ENCODE results near the gene P2RX7.

Gene P2RX7

GRCh38 chr12:121184984-121185889 is 52.6 kb downstream of the P2RX7 start:
- no peak for TF ChIP-seq CTCF (conservative IDR thresholded peaks at IDR 0.05; ENCODE audit: low read depth)
- POLR2A ChIA-PET (ENCODE audit: low non-redundant PET): interaction anchor here (0.7 kb wide), 1 partner anchor 50 kb away, joined by 4 read pairs; no protein-coding TSS in a partner anchor
- no peak for DNase-seq (ENCODE audit: low spot score)
- 0 out of 2 replicates have a peak overlapping the region, but pooled peaks have one; percentile 5 for H3K27ac ChIP-seq
- CTCF ChIA-PET: interaction anchor here (0.6 to 1.4 kb wide), 3 partner anchors 42 to 535 kb away, joined by 3 to 7 read pairs (median 4); no protein-coding TSS in a partner anchor

- H3K27ac ChIP-seq: no peak overlapping the region
- CTCF ChIA-PET: no interaction called here
- TF ChIP-seq CTCF (conservative IDR thresholded peaks at IDR 0.05; ENCODE audit: low read depth): no peak
- POLR2A ChIA-PET (ENCODE audit: low non-redundant PET): no interaction called here
- DNase-seq (ENCODE audit: low spot score): no peak
These were observed 54.1 kb downstream of the P2RX7 start for GRCh38 chr12:121186826-121187225.

- CTCF ChIA-PET: interaction anchor here (0.6 kb wide), 1 partner anchor 90 kb away, joined by 6 read pairs; no protein-coding TSS in a partner anchor
- DNase-seq (ENCODE audit: low spot score): no peak
- no peak overlapping the region for H3K27ac ChIP-seq
- POLR2A ChIA-PET (ENCODE audit: low non-redundant PET): no interaction called here
- TF ChIP-seq CTCF (conservative IDR thresholded peaks at IDR 0.05; ENCODE audit: low read depth): no peak
These were observed 54.8 kb downstream of the P2RX7 start for GRCh38 chr12:121187501-121187900.

- no peak for TF ChIP-seq CTCF (conservative IDR thresholded peaks at IDR 0.05; ENCODE audit: low read depth)
- CTCF ChIA-PET: no interaction called here
- DNase-seq (ENCODE audit: low spot score): no peak
- H3K27ac ChIP-seq: no peak overlapping the region
- POLR2A ChIA-PET (ENCODE audit: low non-redundant PET): no interaction called here
These were observed 55.6 kb downstream of the P2RX7 start for GRCh38 chr12:121188227-121188626.

- no peak for TF ChIP-seq CTCF (conservative IDR thresholded peaks at IDR 0.05; ENCODE audit: low read depth)
- H3K27ac ChIP-seq: no peak overlapping the region
- CTCF ChIA-PET: no interaction called here
- POLR2A ChIA-PET (ENCODE audit: low non-redundant PET): interaction anchor here (0.6 kb wide), 1 partner anchor 20 kb away, joined by 3 read pairs; no protein-coding TSS in a partner anchor
- DNase-seq (ENCODE audit: low spot score): no peak
These were observed 56.5 kb downstream of the P2RX7 start for GRCh38 chr12:121189131-121189530.

- ChIA-PET POLR2A (ENCODE audit: low non-redundant PET) (interaction anchor here (0.6 kb wide), 1 partner anchor 21 kb away, joined by 3 read pairs; no protein-coding TSS in a partner anchor), CTCF (interaction anchor here (0.6 kb wide), 1 partner anchor 778 kb away, joined by 5 read pairs; no protein-coding TSS in a partner anchor)
- no peak for TF ChIP-seq CTCF (conservative IDR thresholded peaks at IDR 0.05; ENCODE audit: low read depth)
- H3K27ac ChIP-seq: peak overlapping the region; percentile 31; the same call in 1 of the 2 replicates
- DNase-seq (ENCODE audit: low spot score): no peak
These were observed 57.0 kb downstream of the P2RX7 start for GRCh38 chr12:121189619-121190155.
